Measurements from ENCODE around the gene SPAG6.

- TF ChIP-seq MYC (IDR thresholded peaks at IDR 0.05; ENCODE audit: low read depth, low read length): no peak
- TF ChIP-seq CTCF (IDR thresholded peaks at IDR 0.05; ENCODE audit: low read depth, low read length): no peak
These were observed 11.4 kb upstream of the SPAG6 start for GRCh38 chr10:22333975-22334282.
